Neural cell (in vitro differentiated cells): ENCODE data around the gene RALGAPB. TPM values are rescaled to one million over a fixed set of nuclear protein-coding genes. Genes with fewer than 3 reads are reported as not detected.

Experiments
- H2AFZ ChIP-seq: fragments of 200-600, 300-800 bp; sonication (generic), shearing (Covaris generic); 2 replicates; pipeline ENCODE4 v1.6.0; 2014; ENCODE audit warnings: low read depth, mild to moderate bottlenecking, antibody characterized with exemption, low read length, moderate library complexity
- H3F3A ChIP-seq: fragments of 200-600 bp; shearing (Covaris generic); 2 replicates; pipeline ENCODE4 v1.6.1; 2016; ENCODE audit warnings: mild to moderate bottlenecking, moderate library complexity, mixed read lengths, antibody characterized with exemption, low read length; ENCODE audit not compliant: insufficient read depth, poor library complexity, severe bottlenecking
- H3K27ac ChIP-seq: fragments of 200-600, 300-800 bp; sonication (generic), shearing (Covaris generic); 2 replicates; pipeline ENCODE4 v1.5.1; 2014; ENCODE audit warnings: mild to moderate bottlenecking, low read length, moderate library complexity
- H3K27me3 ChIP-seq: fragments of 300-800, 200-600 bp; sonication (generic), shearing (Covaris generic); 2 replicates; pipeline ENCODE4 v1.6.0; 2014; ENCODE audit warnings: mild to moderate bottlenecking, low read depth, low read length, moderate library complexity; ENCODE audit not compliant: insufficient read depth
- H3K36me3 ChIP-seq: fragments of 300-800, 200-600 bp; sonication (generic), shearing (Covaris generic); 2 replicates; pipeline ENCODE4 v1.5.1; 2014; ENCODE audit warnings: mild to moderate bottlenecking, antibody characterized with exemption, low read length, moderate library complexity; ENCODE audit not compliant: insufficient read depth
- H3K4me2 ChIP-seq: fragments of 300-800, 200-600 bp; sonication (generic), shearing (Covaris generic); 2 replicates; pipeline ENCODE4 v1.6.0; 2014; ENCODE audit warnings: mild to moderate bottlenecking, low read length
- H3K4me3 ChIP-seq: fragments of 300-800, 200-600 bp; sonication (generic), shearing (Covaris generic); 2 replicates; pipeline ENCODE4 v1.5.1; 2014; ENCODE audit warnings: mild to moderate bottlenecking, low read length, moderate library complexity
- H3K79me2 ChIP-seq: fragments of 200-600 bp; shearing (Covaris generic); replicated peaks from 2 replicates; pipeline ENCODE4 v1.6.0; 2014; ENCODE audit warnings: mild to moderate bottlenecking, low read length, moderate library complexity; ENCODE audit not compliant: insufficient read depth
- H3K9ac ChIP-seq: fragments of 300-800, 200-600 bp; sonication (generic), shearing (Covaris generic); 2 replicates; pipeline ENCODE4 v1.6.1; 2016; ENCODE audit warnings: mild to moderate bottlenecking, low read length, mixed read lengths
- H3K9me2 ChIP-seq: fragments of 200-600 bp; shearing (Covaris generic); 2 replicates; pipeline ENCODE4 v1.6.1; 2016; ENCODE audit warnings: mild to moderate bottlenecking, low read length, mixed read lengths; ENCODE audit not compliant: insufficient read depth
- H3K9me3 ChIP-seq: fragments of 200-600, 300-800 bp; sonication (generic), shearing (Covaris generic); 2 replicates; pipeline ENCODE4 v1.6.1; 2016; ENCODE audit warnings: mild to moderate bottlenecking, mixed run types, low read length, moderate library complexity, mixed read lengths
- H4K20me1 ChIP-seq: fragments of 200-600 bp; shearing (Covaris generic); 2 replicates; pipeline ENCODE4 v1.6.1; 2016; ENCODE audit warnings: mild to moderate bottlenecking, mixed run types; ENCODE audit not compliant: insufficient read depth
- EP300 ChIP-seq: fragments of 450-650 bp; conservative IDR thresholded peaks from 2 replicates; pipeline ENCODE4 v1.6.1; 2014; ENCODE audit warnings: antibody characterized with exemption, mild to moderate bottlenecking, moderate library complexity; ENCODE audit not compliant: poor library complexity, severe bottlenecking
- EZH2 ChIP-seq: fragments of 200-600, 300-800 bp; shearing (Covaris generic), sonication (generic); IDR thresholded peaks from 2 replicates; pipeline ENCODE4 v1.6.1; 2014; ENCODE audit warnings: antibody characterized with exemption, low read length, borderline replicate concordance, mild to moderate bottlenecking; ENCODE audit not compliant: insufficient read depth, poor library complexity, severe bottlenecking
- MXI1 ChIP-seq: fragments of 450-650 bp; conservative IDR thresholded peaks from 2 replicates; pipeline ENCODE4 v1.6.1; 2014; ENCODE audit warnings: antibody characterized with exemption, mild to moderate bottlenecking; ENCODE audit not compliant: poor library complexity, severe bottlenecking
- POLR2AphosphoS5 ChIP-seq: IDR thresholded peaks from 2 replicates; pipeline ENCODE4 v1.6.1; 2012
- RAD21 ChIP-seq: fragments of 450-650 bp; conservative IDR thresholded peaks from 2 replicates; pipeline ENCODE4 v1.6.1; 2014; ENCODE audit warnings: antibody characterized with exemption, mild to moderate bottlenecking, moderate library complexity
- SMC3 ChIP-seq: fragments of 450-650 bp; conservative IDR thresholded peaks from 2 replicates; pipeline ENCODE4 v1.6.1; 2014; ENCODE audit warnings: antibody characterized with exemption, mild to moderate bottlenecking, moderate library complexity; ENCODE audit not compliant: poor library complexity
- TAF1 ChIP-seq: IDR thresholded peaks from 2 replicates; pipeline ENCODE4 v1.6.1; 2012; ENCODE audit warnings: low read depth
- polyA plus RNA-seq: library from polyadenylated mRNA; depleted of rRNA; stranded (reverse); fragments of >200 nt; gene quantifications from 2 replicates; pipeline ENCODE4 v1.2.3, GENCODE V29; 2014
- small RNA-seq, 3 experiments: library from RNA; depleted of rRNA; stranded (forward); fragments of <200 nt; gene quantifications; one replicate each; pipeline ENCODE3, GENCODE V24; 2012
- TF ChIP-seq, protein P1 (sequence below): fragments of 450-650 bp; IDR thresholded peaks from 2 replicates; pipeline ENCODE4 v1.5.1; 2014; ENCODE audit warnings: antibody characterized with exemption, mild to moderate bottlenecking, moderate library complexity; ENCODE audit not compliant: poor library complexity, severe bottlenecking
- TF ChIP-seq, protein P2 (sequence below): IDR thresholded peaks from 2 replicates; pipeline ENCODE4 v1.6.1; 2012; ENCODE audit warnings: borderline replicate concordance

The RALGAPB gene
- polyA plus RNA-seq, 1 donor from 2014 or later: 30.0 TPM

DNA sequence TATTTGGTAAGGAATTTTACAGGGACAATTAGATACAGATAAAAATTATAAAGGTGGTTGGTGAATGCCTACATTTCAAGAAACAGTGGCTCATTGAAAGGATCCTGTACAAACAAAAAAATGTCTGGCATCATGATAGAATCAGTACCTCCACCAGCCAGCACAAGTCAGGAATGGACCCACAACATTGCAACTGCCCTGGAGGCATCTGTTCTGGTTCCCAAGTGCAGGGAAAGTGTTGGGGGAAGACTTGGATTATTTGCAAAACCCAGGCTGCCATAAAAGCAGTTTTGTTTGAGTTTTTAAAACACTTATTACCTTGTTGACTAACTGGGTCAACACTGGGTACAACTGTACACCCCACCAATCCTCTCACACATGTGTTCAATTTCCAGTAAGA lies 153.3 kb downstream of the RALGAPB start:
- no peak overlapping the region for H3K27ac ChIP-seq
- no peaks in the 10 kb centered on the region for H3K9me3 ChIP-seq
- H3K79me2 ChIP-seq: no peaks in the 10 kb centered on the region
- H3K27me3 ChIP-seq: no peaks in the 10 kb centered on the region
- no peaks in the 10 kb centered on the region for H3K9me2 ChIP-seq
- no peaks in the 10 kb centered on the region for H3F3A ChIP-seq
- H4K20me1 ChIP-seq: no peaks in the 10 kb centered on the region
- no peak overlapping the region for H3K4me3 ChIP-seq
- TF ChIP-seq RAD21 (no peak), POLR2AphosphoS5 (no peak), TAF1 (no peak), MXI1 (no peak), EP300 (no peak), EZH2 (no peak), SMC3 (no peak)
- TF ChIP-seq, protein P1, sequence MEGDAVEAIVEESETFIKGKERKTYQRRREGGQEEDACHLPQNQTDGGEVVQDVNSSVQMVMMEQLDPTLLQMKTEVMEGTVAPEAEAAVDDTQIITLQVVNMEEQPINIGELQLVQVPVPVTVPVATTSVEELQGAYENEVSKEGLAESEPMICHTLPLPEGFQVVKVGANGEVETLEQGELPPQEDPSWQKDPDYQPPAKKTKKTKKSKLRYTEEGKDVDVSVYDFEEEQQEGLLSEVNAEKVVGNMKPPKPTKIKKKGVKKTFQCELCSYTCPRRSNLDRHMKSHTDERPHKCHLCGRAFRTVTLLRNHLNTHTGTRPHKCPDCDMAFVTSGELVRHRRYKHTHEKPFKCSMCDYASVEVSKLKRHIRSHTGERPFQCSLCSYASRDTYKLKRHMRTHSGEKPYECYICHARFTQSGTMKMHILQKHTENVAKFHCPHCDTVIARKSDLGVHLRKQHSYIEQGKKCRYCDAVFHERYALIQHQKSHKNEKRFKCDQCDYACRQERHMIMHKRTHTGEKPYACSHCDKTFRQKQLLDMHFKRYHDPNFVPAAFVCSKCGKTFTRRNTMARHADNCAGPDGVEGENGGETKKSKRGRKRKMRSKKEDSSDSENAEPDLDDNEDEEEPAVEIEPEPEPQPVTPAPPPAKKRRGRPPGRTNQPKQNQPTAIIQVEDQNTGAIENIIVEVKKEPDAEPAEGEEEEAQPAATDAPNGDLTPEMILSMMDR: no peak
- TF ChIP-seq, protein P2, sequence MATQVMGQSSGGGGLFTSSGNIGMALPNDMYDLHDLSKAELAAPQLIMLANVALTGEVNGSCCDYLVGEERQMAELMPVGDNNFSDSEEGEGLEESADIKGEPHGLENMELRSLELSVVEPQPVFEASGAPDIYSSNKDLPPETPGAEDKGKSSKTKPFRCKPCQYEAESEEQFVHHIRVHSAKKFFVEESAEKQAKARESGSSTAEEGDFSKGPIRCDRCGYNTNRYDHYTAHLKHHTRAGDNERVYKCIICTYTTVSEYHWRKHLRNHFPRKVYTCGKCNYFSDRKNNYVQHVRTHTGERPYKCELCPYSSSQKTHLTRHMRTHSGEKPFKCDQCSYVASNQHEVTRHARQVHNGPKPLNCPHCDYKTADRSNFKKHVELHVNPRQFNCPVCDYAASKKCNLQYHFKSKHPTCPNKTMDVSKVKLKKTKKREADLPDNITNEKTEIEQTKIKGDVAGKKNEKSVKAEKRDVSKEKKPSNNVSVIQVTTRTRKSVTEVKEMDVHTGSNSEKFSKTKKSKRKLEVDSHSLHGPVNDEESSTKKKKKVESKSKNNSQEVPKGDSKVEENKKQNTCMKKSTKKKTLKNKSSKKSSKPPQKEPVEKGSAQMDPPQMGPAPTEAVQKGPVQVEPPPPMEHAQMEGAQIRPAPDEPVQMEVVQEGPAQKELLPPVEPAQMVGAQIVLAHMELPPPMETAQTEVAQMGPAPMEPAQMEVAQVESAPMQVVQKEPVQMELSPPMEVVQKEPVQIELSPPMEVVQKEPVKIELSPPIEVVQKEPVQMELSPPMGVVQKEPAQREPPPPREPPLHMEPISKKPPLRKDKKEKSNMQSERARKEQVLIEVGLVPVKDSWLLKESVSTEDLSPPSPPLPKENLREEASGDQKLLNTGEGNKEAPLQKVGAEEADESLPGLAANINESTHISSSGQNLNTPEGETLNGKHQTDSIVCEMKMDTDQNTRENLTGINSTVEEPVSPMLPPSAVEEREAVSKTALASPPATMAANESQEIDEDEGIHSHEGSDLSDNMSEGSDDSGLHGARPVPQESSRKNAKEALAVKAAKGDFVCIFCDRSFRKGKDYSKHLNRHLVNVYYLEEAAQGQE: no peak
- no peaks in the 10 kb centered on the region for H3K36me3 ChIP-seq
- no peak overlapping the region for H3K4me2 ChIP-seq
- no peak overlapping the region for H3K9ac ChIP-seq
- no peak overlapping the region for H2AFZ ChIP-seq

DNA sequence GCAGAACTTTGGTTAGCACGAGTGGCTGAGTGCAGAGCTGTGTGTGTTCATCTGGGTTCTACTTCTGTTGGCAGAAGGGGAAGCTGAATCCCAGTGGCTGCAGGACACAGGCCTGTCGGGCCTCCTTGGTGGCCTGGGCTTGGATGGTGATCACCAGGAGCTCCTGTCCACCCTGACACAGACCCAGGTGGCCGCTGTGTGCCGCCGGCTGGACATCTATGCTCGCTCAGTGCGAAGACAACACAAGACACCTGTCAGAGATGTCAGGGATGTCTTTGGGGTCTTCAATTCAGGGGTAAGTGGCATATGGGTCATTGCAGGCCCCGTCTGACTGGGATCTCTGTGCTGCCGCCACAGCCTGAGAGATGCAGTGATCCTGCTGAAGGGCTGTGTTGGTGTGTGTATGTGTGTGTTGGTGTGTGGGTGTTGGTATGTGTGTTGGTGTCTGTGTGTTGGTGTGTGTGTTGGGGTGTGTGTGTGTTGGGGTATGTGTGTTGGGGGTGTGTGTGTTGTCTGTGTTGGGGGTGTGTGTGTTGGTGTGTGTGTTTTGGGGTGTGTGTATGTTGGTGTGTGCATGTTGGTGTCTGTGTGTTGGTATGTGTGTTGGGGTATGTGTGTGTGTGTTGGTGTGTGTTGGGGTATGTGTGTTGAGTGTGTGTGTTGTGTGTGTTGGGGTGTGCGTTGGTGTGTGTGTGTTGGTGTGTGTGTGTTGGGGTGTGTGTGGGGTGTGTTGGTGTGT lies 154.4 kb downstream of the RALGAPB start:
- no peak for TF ChIP-seq RAD21
- TF ChIP-seq SMC3: no peak
- TF ChIP-seq, protein P1: no peak
- TF ChIP-seq MXI1: no peak
- H3K4me3 ChIP-seq: no peak overlapping the region
- H3K9me3 ChIP-seq: no peaks in the 10 kb centered on the region
- H3K79me2 ChIP-seq: no peaks in the 10 kb centered on the region
- H4K20me1 ChIP-seq: no peaks in the 10 kb centered on the region
- H3K36me3 ChIP-seq: no peaks in the 10 kb centered on the region
- H3K27me3 ChIP-seq: no peaks in the 10 kb centered on the region
- no peaks in the 10 kb centered on the region for H3F3A ChIP-seq
- no peaks in the 10 kb centered on the region for H3K9me2 ChIP-seq
- H2AFZ ChIP-seq: no peak overlapping the region
- no peak overlapping the region for H3K4me2 ChIP-seq
- H3K27ac ChIP-seq: no peak overlapping the region
- no peak overlapping the region for H3K9ac ChIP-seq

Small RNAs within 50 kb of the gene (small RNA-seq; reads per million reads assigned to genes)
- gene MIR548O2 (0 reads per million in 3 experiments), gene RF00056 (0 to 0.08 (median 0) reads per million in 3 experiments), gene SNORA60 (223 to 460 (median 247) reads per million in 3 experiments), gene SNORA71A (382 to 838 (median 697) reads per million in 3 experiments), gene SNORA71B (1,196 to 1,488 (median 1,279) reads per million in 3 experiments), gene SNORA71C (7.7 to 27.4 (median 25.6) reads per million in 3 experiments), gene SNORA71D (5,303 to 20,808 (median 16,593) reads per million in 3 experiments), gene SNORA71E (0 reads per million in 3 experiments)

Other genes with a start within 250 kb of the RALGAPB start
- gene KIAA1755, start 212.1 kb upstream of the RALGAPB start, polyA plus RNA-seq: 1.3 TPM in 1 of 2 replicates, not detected in the other
- not detected in 2 replicates for gene BPI, start 168.7 kb upstream of the RALGAPB start, polyA plus RNA-seq
- not detected in 2 replicates for gene LBP, start 126.4 kb upstream of the RALGAPB start, polyA plus RNA-seq
- 20.4 and 23.1 TPM in 2 replicates for gene SNHG17, start 37.5 kb upstream of the RALGAPB start, polyA plus RNA-seq
- gene ADIG, start 108.4 kb downstream of the RALGAPB start, polyA plus RNA-seq: not detected in 2 replicates
- 0.61 TPM in 1 of 2 replicates, not detected in the other for gene ARHGAP40, start 129.0 kb downstream of the RALGAPB start, polyA plus RNA-seq